ENCODE measurements around the gene TBC1D22A.

The TBC1D22A gene

GRCh38 chr22:47196881-47197772 is 434.7 kb downstream of the TBC1D22A start:
- no peak for DNase-seq

GRCh38 chr22:47197773-47198500 is 435.5 kb downstream of the TBC1D22A start:
- no peak for DNase-seq

- DNase-seq, result no peak
Measured at GRCh38 chr22:47198801-47199251, 436.4 kb downstream of the TBC1D22A start.

- no peak for DNase-seq
Measured at GRCh38 chr22:47199261-47199978, 437.0 kb downstream of the TBC1D22A start.

- DNase-seq, result no peak
Measured at GRCh38 chr22:47199979-47200272, 437.5 kb downstream of the TBC1D22A start.

GRCh38 chr22:47200273-47201051 is 438.0 kb downstream of the TBC1D22A start:
- no peak for DNase-seq

GRCh38 chr22:47201186-47201995 is 438.9 kb downstream of the TBC1D22A start:
- DNase-seq, result no peak

GRCh38 chr22:47201996-47202818 is 439.8 kb downstream of the TBC1D22A start:
- DNase-seq, result no peak

- no peak for DNase-seq
Measured at GRCh38 chr22:47202819-47203553, 440.5 kb downstream of the TBC1D22A start.

GRCh38 chr22:47203554-47203991 is 441.1 kb downstream of the TBC1D22A start:
- DNase-seq, result no peak

- DNase-seq, result no peak
Measured at GRCh38 chr22:47204002-47204979, 441.8 kb downstream of the TBC1D22A start.

- DNase-seq, result no peak
Measured at GRCh38 chr22:47205081-47205491, 442.6 kb downstream of the TBC1D22A start.

- no peak for DNase-seq
Measured at GRCh38 chr22:47205554-47205953, 443.1 kb downstream of the TBC1D22A start.

GRCh38 chr22:47206164-47206563 is 443.7 kb downstream of the TBC1D22A start:
- no peak for DNase-seq

GRCh38 chr22:47206666-47207218 is 444.3 kb downstream of the TBC1D22A start:
- DNase-seq, result no peak

GRCh38 chr22:47207387-47207786 is 444.9 kb downstream of the TBC1D22A start:
- DNase-seq, result no peak

- no peak for DNase-seq
Measured at GRCh38 chr22:47207846-47208554, 445.6 kb downstream of the TBC1D22A start.

GRCh38 chr22:47208630-47209029 is 446.2 kb downstream of the TBC1D22A start:
- DNase-seq, result no peak
